Transverse colon (tissue), 4 donors: ENCODE measurements around the gene SRXN1. TPM values are rescaled to one million over a fixed set of nuclear protein-coding genes. Genes with fewer than 3 reads are reported as not detected.

Experiments used
- DNase-seq: peaks from one replicate; pipeline ENCODE4 v3.0.0-alpha.2; 2019
- H3K27ac ChIP-seq, 4 donors: fragments of 200-600 bp; sonication (generic); 2 replicates each; pipeline ENCODE4 v1.5.1; 2016 to 2018; ENCODE audit warnings: inconsistent platforms in 4 of 4
- H3K27me3 ChIP-seq: fragments of 200-600 bp; sonication (generic); 2 replicates; pipeline ENCODE4 v1.5.1; 2017; ENCODE audit warnings: inconsistent platforms
- H3K36me3 ChIP-seq, 4 donors: fragments of 200-600 bp; sonication (generic); 2 replicates each; pipeline ENCODE4 v1.5.1; 2017 to 2019; ENCODE audit warnings: inconsistent platforms in 4 of 4
- H3K4me1 ChIP-seq, 4 donors: fragments of 200-600 bp; sonication (generic); 2 replicates each; pipeline ENCODE4 v1.5.1; 2017 to 2020; ENCODE audit warnings: inconsistent platforms in 4 of 4
- H3K4me3 ChIP-seq, 4 donors: fragments of 200-600 bp; sonication (generic); 1 replicate in 1 of 4; 2 replicates in 3 of 4; pipeline versions ENCODE4 v1.5.1 to v1.6.1; 2017 to 2019; ENCODE audit warnings: inconsistent platforms in 4 of 4
- H3K9me3 ChIP-seq, 2 donors: fragments of 200-600 bp; sonication (generic); 2 replicates each; pipeline ENCODE4 v1.5.1; 2017 to 2019; ENCODE audit warnings: inconsistent platforms in 2 of 2
- EP300 ChIP-seq: sonication (generic); formaldehyde crosslinking; IDR thresholded peaks from one replicate; pipeline ENCODE4 v1.6.1; 2017; ENCODE audit warnings: antibody characterized with exemption, low read depth
- POLR2A ChIP-seq: fragments of 450-650 bp; IDR thresholded peaks from one replicate; pipeline ENCODE4 v1.6.1; 2016; ENCODE audit warnings: antibody characterized with exemption, mild to moderate bottlenecking, moderate library complexity
- POLR2AphosphoS5 ChIP-seq, 3 donors: sonication (generic); formaldehyde crosslinking; IDR thresholded peaks; one replicate each; pipeline ENCODE4 v1.6.1; 2016; ENCODE audit warnings: antibody characterized with exemption in 3 of 3
- WGBS, 2 donors: methylation state at CpG; one replicate each; pipeline ENCODE4 v1.1.5; 2018; ENCODE audit warnings: low coverage in 1 of 2; 5-methylcytosine and 5-hydroxymethylcytosine counted together
- in situ Hi-C, 4 donors: fragments of 200-750 bp; cut with MboI; loops; one replicate each; pipeline versions ENCODE4 v1.15.0 to v1.15.1; 2017; ENCODE audit warnings: low sequenced_read_pairs in 3 of 4, low pct_ligation_motif_present in 1 of 4, low pct_unique_long_range_greater_than_20kb in 1 of 4
- intact Hi-C: fragments of 100-400 bp; cut with DNase I; formaldehyde crosslinking; loops from one replicate; pipeline ENCODE4 v1.15.1; 2023; ENCODE audit warnings: low total_unique reads
- total RNA-seq, 4 donors: library from RNA; depleted of rRNA; stranded (reverse); fragments of >200 nt; gene quantifications; one replicate each; pipeline ENCODE4 v1.1.0, GENCODE V29; 2016
- TF ChIP-seq, protein P1 (sequence below), 5 experiments: fragments of 200-600 bp in 3 of 5; fragments of 450-650 bp in 2 of 5; sonication (generic) in 3 of 5; IDR thresholded peaks; 1 replicate in 2 of 5; 2 replicates in 3 of 5; pipeline ENCODE4 v1.5.1; 2016 to 2017; ENCODE audit warnings: antibody characterized with exemption in 5 of 5, inconsistent platforms in 3 of 5, mild to moderate bottlenecking in 2 of 5, moderate library complexity in 1 of 5

SRXN1 gene
- total RNA-seq, 4 donors from 2014 or later = 8.6 to 43.0 (median 21.2) TPM

DNA sequence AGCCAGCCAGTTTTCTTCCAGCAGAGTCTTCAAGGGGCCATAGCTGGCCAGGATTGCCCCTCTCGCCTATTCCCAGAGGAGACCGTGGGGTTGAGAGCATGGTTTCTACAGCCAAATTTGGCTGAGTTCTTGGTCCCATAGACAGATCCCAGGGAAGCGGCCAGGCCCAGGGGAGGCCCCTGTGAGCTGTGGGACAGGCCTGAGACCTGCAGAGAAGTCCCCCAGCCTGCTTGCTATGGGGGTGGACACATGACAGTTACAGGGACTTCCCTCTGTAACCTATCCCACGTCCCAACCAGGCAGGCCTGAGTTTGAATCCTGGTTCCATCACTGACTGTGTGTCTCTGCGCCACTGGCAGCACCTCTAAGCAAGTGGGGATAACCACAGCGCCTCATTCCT, 45.5 kb downstream of the SRXN1 start:
- no peak for DNase-seq
- Histone ChIP-seq H3K27me3 (peaks cover 51% of the 10 kb centered on the region), H3K36me3 (no peaks in the 10 kb centered on the region), H3K27ac (no peak overlapping the region), H3K4me1 (peaks cover 0 to 7% (median 3%) of the 10 kb centered on the region in 4 donors), H3K4me3 (no peak overlapping the region), H3K9me3 (no peaks in the 10 kb centered on the region)
- in situ Hi-C loops (no loop called here), intact Hi-C loops (no loop called here)
- TF ChIP-seq POLR2AphosphoS5 (IDR thresholded peaks at IDR 0.05) (no peak), POLR2A (no peak), EP300 (no peak)
- TF ChIP-seq, protein P1, sequence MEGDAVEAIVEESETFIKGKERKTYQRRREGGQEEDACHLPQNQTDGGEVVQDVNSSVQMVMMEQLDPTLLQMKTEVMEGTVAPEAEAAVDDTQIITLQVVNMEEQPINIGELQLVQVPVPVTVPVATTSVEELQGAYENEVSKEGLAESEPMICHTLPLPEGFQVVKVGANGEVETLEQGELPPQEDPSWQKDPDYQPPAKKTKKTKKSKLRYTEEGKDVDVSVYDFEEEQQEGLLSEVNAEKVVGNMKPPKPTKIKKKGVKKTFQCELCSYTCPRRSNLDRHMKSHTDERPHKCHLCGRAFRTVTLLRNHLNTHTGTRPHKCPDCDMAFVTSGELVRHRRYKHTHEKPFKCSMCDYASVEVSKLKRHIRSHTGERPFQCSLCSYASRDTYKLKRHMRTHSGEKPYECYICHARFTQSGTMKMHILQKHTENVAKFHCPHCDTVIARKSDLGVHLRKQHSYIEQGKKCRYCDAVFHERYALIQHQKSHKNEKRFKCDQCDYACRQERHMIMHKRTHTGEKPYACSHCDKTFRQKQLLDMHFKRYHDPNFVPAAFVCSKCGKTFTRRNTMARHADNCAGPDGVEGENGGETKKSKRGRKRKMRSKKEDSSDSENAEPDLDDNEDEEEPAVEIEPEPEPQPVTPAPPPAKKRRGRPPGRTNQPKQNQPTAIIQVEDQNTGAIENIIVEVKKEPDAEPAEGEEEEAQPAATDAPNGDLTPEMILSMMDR (IDR thresholded peaks at IDR 0.05) = no peak
- 85 to 90% methylated on average over 2 to 6 of the region's 6 CpGs for WGBS, 2 donors

DNA sequence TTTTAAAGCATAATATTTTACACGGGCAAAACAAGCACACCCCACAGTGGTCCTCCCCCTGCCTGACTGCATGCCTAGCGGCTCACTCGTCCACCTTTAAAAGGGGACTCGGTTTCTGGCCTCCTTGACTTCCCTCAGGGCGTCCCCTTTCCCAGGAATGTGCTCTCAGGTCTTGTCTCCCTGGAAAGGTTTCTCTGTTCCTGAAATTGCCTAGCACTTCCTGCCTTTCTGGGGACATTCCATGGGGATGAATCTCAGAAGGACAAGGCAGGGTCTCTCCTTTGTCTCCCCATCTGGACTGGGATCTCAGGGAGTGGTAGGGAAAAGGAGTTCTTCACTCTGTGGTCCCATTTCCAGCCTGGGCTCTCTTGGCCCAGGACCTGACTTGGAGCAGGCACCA, 47.8 kb downstream of the SRXN1 start:
- in situ Hi-C loops = no loop called here
- Histone ChIP-seq H3K4me1 (no peaks in the 10 kb centered on the region), H3K9me3 (no peaks in the 10 kb centered on the region), H3K27me3 (peaks cover 28% of the 10 kb centered on the region), H3K36me3 (no peaks in the 10 kb centered on the region), H3K27ac (no peak overlapping the region), H3K4me3 (no peak overlapping the region)
- intact Hi-C loops = no loop called here
- WGBS, 2 donors = 60 to 66% methylated on average over 2 to 5 of the region's 5 CpGs
- no peak for DNase-seq
- TF ChIP-seq POLR2AphosphoS5 (IDR thresholded peaks at IDR 0.05) = no peak
- no peak for TF ChIP-seq EP300
- TF ChIP-seq, protein P1 (IDR thresholded peaks at IDR 0.05) = no peak
- TF ChIP-seq POLR2A = no peak

DNA sequence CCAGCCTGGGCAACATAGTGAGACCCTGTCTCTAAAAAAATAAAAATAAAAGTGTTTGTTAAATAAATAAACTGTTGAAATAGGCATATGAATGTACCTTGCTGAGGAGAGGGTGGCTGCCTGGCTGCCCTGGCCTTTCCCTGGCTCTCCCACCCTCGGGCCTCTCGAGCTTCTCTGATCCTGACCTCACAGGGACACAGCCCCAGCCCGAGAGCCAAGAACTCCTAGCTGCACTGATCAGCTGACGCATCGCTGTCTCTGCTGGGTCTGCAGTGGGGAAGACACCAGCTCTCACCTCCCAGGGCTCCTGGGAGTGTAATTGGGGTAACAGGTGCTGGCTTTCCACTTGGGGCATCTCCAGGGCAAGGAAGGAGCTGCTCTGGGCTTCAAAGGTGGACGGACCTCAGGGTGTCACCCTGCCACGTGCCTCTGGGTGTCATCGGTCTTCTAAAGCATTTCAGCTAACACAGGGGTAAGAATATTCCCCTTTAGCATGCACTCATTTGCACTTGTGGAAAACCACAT, 49.8 kb downstream of the SRXN1 start:
- Histone ChIP-seq H3K4me3 (no peak overlapping the region), H3K27ac (no peak overlapping the region), H3K36me3 (no peaks in the 10 kb centered on the region), H3K9me3 (no peaks in the 10 kb centered on the region), H3K27me3 (peaks cover 11% of the 10 kb centered on the region), H3K4me1 (no peaks in the 10 kb centered on the region)
- TF ChIP-seq POLR2A (no peak), EP300 (no peak), POLR2AphosphoS5 (IDR thresholded peaks at IDR 0.05) (no peak)
- TF ChIP-seq, protein P1 (IDR thresholded peaks at IDR 0.05) = no peak
- in situ Hi-C loops (no loop called here), intact Hi-C loops (no loop called here)
- WGBS, 2 donors = 53 to 72% methylated on average over 3 to 8 of the region's 8 CpGs
- no peak for DNase-seq

DNA sequence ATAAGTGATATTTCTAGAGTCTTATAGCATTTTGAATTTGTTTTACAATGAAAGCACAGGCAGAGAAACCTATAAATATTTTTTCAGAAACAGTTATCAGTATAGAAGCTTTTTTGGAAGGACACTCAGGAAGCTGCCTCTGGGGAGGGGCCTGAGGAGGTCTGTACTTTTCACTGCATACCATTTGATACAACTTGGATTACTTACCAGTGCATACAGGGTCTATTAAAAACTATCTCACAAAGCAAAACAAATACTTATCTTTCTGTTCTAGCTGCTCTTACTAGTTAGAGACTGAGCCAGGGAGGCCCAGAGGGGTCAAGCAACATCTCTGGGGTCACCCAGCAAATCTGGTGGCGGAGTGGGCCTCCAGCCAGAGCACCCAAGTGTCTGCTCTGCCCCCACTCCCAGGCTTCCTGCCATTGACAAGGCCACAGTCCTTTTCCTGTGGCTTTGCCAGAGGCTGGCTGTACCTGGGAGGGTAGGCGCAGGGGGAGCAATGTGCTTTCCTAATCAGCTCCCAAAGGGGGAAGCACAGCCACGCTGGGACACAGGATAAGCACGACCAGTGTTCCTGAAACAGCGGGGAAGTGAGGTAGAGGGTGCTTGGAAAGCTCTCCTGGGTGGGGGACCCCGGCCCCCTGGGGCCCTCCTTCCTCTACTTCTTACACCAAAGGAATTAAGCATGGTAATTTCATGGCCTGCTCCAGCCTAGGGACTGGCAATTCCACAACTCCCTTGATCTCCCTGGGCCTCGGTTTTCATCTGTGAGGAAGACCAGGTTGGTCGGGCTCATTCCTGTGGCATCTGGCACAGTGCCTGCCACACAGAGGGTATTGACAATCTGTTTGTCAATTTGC, 50.7 kb downstream of the SRXN1 start:
- Histone ChIP-seq H3K4me3 (no peak overlapping the region), H3K4me1 (no peaks in the 10 kb centered on the region), H3K27me3 (peaks cover 2% of the 10 kb centered on the region), H3K27ac (no peak overlapping the region), H3K36me3 (no peaks in the 10 kb centered on the region), H3K9me3 (no peaks in the 10 kb centered on the region)
- intact Hi-C loops = no loop called here
- 70% methylated on average over 8 of the region's 8 CpGs; no CpG with 5 or more reads in 1 of the 2 donors for WGBS, 2 donors
- in situ Hi-C loops = no loop called here
- DNase-seq = no peak
- TF ChIP-seq, protein P1 (IDR thresholded peaks at IDR 0.05) = no peak
